ENCODE data around the gene ABHD17C.

Gene ABHD17C

GRCh38 chr15:80790236-80790635 lies 95.1 kb downstream of the ABHD17C start:
- DNase-seq, result no peak

GRCh38 chr15:80791004-80791403 lies 95.9 kb downstream of the ABHD17C start:
- DNase-seq, result no peak

GRCh38 chr15:80796407-80796806 lies 101.3 kb downstream of the ABHD17C start:
- DNase-seq, result no peak

GRCh38 chr15:80798911-80799310 lies 103.8 kb downstream of the ABHD17C start:
- DNase-seq, result no peak

- DNase-seq, result no peak
These were observed 105.0 kb downstream of the ABHD17C start for GRCh38 chr15:80800067-80800466.

GRCh38 chr15:80801891-80802680 lies 107.0 kb downstream of the ABHD17C start:
- DNase-seq, result no peak

- peak; percentile 50 for DNase-seq
These were observed 108.7 kb downstream of the ABHD17C start for GRCh38 chr15:80803580-80804525.

GRCh38 chr15:80804970-80805495 lies 109.9 kb downstream of the ABHD17C start:
- peak; percentile 51 for DNase-seq

All from stimulated activated CD8-positive, alpha-beta memory T cell treated with anti-CD3 and anti-CD28 coated beads, Interleukin-4, amount 100 ng/mL, for 48 hours (primary cell).